Left cardiac atrium (tissue), 4 donors: ENCODE data around the gene MYO18A. TPM values are rescaled to one million over a fixed set of nuclear protein-coding genes. Genes with fewer than 3 reads are reported as not detected.
"Not testable (repeated sequence)": the region's sequence is repeated elsewhere in the genome, so short reads cannot be mapped to it uniquely, and the experiment has no call there.

Experiments
- ATAC-seq, 2 donors: fragments of 200-7000 bp; cut with Tn5 transposase; one replicate each; pipeline ENCODE4 v1.9.1; 2020; ENCODE audit warnings: mild to moderate bottlenecking in 2 of 2, moderate library complexity in 2 of 2
- DNase-seq: peaks from one replicate; pipeline ENCODE4 v3.0.0-alpha.2; 2020
- intact Hi-C, 2 donors: fragments of 100-400 bp; cut with DNase I; formaldehyde crosslinking; loops; one replicate each; pipeline versions ENCODE4 v1.14.1 to v1.15.1; 2022 to 2023
- total RNA-seq, 2 donors: library from RNA; stranded (reverse); fragmentation: NEBNext Ultra II Directional; extraction: Animal tissue kit (Norgen Biotek cat#: 25700); gene quantifications; one replicate each; pipeline ENCODE4 v1.2.1, GENCODE V29; 2021
- donor health status: DM: no; HTN: yes; CAD: no.
- donor health status: DM: no; HTN: yes; CAD: no; lungs with severe emphysema.
- donor health status: DM: yes; HTN: yes; CAD: no.
- donor health status: Dilated cardiomyopathy.

Gene MYO18A
- total RNA-seq, 2 donors from 2014 or later = 179 to 190 TPM

DNA sequence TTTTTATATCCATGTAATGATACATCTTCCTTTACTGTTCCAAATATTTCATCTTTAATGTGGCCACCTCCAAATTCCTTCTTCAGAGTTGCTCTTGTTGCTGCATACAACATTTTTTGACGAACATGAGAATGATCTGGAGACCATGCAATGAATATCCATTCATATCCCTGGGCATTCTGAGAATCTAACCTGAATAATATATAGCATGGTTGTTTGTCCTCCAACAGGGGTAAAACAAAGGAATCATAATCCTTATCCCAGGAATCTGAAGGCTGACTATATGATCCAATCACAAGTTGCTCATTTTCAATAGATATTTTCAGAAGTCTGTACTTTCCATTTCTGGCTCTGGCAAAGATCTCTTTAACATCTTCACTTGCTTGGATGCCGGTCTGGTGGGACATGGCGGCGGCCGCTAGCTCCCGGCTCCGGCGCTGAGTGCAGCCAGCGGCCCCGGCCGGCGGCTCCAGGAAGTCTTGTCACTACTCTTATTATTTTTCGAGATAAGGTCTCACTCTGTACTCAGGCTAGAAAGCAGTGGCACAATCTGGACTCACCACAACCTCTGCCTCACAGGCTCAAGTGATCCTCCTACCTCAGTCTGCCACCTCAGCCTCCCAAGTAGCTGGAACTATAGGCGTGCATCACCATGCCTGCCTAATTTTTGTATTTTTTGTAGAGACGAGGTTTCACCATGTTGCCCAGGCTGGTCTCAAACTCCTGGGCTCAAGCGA is 24.0 kb upstream of the MYO18A start:
- intact Hi-C loops = not testable (repeated sequence)
- ATAC-seq (peak; percentile 71 to 74), DNase-seq (peak; percentile 40)

GRCh38 chr17:29197516-29198272 is 17.5 kb upstream of the MYO18A start:
- ATAC-seq = no peak

GRCh38 chr17:29196769-29197515 is 16.7 kb upstream of the MYO18A start:
- intact Hi-C loops = no loop called here
- ATAC-seq = no peak
- no peak for DNase-seq

More at GRCh38 chr17:29197516-29198272, 17.5 kb upstream of the MYO18A start:
- intact Hi-C loops = no loop called here
- no peak for DNase-seq

DNA sequence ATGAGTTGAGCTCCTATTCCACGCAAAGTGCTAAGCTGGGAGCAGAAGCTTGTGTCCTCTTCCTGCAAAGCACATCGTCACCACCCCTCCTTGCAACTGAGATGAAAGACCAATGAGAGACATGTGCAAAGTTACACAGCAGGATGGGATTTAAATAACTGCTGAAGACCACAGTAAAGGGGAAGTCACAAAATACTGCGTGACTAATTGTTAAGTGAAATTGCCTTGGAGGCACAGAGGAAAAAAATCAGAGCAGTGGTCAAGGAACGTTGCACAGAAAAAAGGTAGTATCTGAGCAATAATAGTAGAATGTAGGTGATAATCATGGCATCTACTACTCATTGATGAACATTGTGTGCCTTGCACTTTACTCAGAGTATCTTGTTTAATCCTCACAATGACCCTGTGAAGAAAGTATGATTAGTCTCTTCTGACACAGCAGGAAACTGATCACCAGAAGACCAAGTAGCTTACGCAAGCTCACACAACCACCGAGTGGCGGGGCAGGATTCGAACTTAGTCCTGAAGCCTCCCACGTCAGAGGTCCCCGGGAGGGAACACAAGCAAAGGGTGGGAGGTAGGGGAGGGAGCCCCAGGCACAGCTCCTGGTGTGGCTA is 15.4 kb upstream of the MYO18A start:
- intact Hi-C loops = no loop called here
- ATAC-seq (peak; percentile 23 to 51), DNase-seq (no peak)

DNA sequence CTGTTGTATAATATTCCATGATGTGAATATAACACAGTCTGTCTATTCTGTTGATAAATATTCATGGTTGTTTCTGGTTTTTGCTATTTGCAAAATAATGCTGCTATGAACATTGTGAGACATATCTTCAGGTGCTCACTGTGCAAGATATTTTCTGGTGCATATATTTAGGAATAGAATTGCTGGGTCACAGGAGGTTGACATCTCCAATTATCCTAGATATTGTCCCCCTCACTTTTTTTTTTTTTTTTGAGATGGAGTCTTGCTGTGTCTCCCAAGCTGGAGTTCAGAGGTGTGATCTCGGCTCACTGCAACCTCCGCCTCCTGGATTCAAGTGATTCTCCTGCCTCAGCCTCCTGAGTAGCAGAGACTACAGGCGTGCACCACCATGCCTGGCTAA is 14.5 kb upstream of the MYO18A start:
- ATAC-seq = no peak
- intact Hi-C loops = no loop called here
- no peak for DNase-seq

DNA sequence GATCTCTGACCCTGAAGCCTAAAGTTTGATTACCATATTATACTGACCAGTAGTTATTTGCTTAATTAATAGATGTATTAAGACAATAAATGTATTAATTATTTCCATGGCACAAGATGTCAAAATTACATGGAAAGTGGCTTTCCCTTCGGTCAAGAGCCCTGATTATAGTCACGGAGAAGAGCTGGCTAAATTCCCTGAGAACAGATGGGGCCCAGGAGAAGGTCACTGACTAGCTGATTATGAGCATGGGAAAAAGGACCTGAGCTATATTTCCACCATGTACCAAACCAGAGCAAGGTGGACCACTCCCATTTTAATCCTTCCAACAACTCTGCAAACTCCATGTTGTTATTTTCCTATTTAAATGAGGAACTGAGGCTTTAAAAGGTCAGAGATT is 12.9 kb upstream of the MYO18A start:
- ATAC-seq (no peak), DNase-seq (no peak)
- intact Hi-C loops = no loop called here

- intact Hi-C loops = no loop called here
- ATAC-seq (no peak), DNase-seq (no peak)
Measured at GRCh38 chr17:29190592-29191207, 10.5 kb upstream of the MYO18A start.

GRCh38 chr17:29190039-29190438 is 9.8 kb upstream of the MYO18A start:
- ATAC-seq = no peak
- intact Hi-C loops = no loop called here

DNA sequence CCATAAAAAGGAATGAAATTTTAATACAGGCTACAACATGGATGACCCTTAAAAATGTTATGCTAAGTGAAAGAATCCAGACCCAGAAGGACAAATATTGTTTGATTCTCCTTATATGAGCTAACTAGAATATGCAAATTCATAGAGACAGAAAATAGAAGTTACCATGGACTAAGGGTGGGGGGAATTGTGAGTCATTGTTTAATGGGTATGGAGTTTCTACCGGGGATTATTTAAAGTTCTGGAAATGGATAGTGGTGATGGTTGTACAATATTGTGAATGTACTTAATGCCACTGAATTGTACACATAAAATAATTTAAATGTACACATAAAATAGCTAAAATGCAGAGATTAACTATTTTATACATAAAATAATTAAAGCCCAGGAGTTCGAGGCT is 9.2 kb upstream of the MYO18A start:
- no peak for DNase-seq
- no peak for ATAC-seq
- intact Hi-C loops = no loop called here

More at GRCh38 chr17:29190039-29190438, 9.8 kb upstream of the MYO18A start:
- DNase-seq = no peak

DNA sequence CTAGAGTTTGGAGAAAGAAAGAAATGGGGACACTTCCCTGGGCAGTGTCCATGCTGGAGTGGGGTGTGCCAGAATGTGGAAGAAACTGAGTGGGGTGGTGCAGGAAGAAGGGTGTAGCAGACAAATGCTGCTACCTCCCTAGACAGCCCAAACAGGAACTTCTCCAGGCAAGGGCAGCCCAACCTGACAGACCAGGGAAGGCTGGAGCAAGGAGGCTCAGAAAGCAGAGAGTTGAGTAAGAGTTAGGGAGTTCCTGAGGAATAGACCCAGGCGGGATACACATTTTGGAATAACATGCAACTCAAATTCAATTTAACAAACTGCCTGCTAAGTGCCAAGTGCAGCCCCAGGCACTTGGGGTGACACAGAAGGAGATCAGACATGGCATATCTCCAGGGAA is 1.0 kb upstream of the MYO18A start:
- no peak for ATAC-seq
- DNase-seq = no peak
- intact Hi-C loops = no loop called here

- ATAC-seq (peak in 1 of 2 donors; percentile 1), DNase-seq (no peak)
- intact Hi-C loops = no loop called here
Measured at GRCh38 chr17:29180788-29181160, 576 bp upstream of the MYO18A start.

GRCh38 chr17:29179232-29180033 is 765 bp downstream of the MYO18A start:
- intact Hi-C loops = loop anchor here (2.0 kb wide), 1 partner anchor 31 kb away; no protein-coding TSS in a partner anchor
- ATAC-seq = peak; percentile 21 to 50
- DNase-seq = peak; percentile 70

GRCh38 chr17:29178750-29179231 is 1.4 kb downstream of the MYO18A start:
- no peak for DNase-seq
- intact Hi-C loops = loop anchor here (2.0 kb wide), 1 partner anchor 30 kb away; no protein-coding TSS in a partner anchor

GRCh38 chr17:29177871-29178749 is 2.1 kb downstream of the MYO18A start:
- intact Hi-C loops = loop anchor here (2.0 kb wide), 1 partner anchor 29 kb away; no protein-coding TSS in a partner anchor
- no peak for ATAC-seq
- DNase-seq = no peak

More at GRCh38 chr17:29178750-29179231, 1.4 kb downstream of the MYO18A start:
- no peak for ATAC-seq

DNA sequence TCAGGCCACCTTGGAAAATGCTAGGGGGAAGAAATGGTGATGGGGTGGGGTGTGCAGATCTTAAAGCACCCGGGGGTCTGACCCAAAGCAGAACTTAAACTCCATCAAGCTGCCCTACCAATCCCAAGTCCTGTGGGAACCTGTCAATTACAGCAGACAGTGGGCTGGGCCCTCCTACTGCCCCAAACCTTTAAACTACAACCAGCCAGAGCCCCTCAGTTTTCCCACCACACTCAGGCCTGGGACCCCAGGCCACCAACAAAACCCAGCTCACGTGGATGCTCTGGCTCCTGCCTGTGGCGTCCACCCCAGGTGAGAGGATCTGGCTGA is 2.7 kb downstream of the MYO18A start:
- DNase-seq (no peak), ATAC-seq (no peak)
- intact Hi-C loops = no loop called here

- intact Hi-C loops = no loop called here
- ATAC-seq (peak; percentile 45 to 52), DNase-seq (peak; percentile 54)
Measured at GRCh38 chr17:29176558-29177351, 3.4 kb downstream of the MYO18A start.
